Measurements from ENCODE around the gene HOXD9.

- TF ChIP-seq POLR2AphosphoS5 (IDR thresholded peaks at IDR 0.05) (no peak), EP300 (IDR thresholded peaks at IDR 0.05) (no peak), POLR2A (IDR thresholded peaks at IDR 0.05) (no peak)
- TF ChIP-seq, protein P1, sequence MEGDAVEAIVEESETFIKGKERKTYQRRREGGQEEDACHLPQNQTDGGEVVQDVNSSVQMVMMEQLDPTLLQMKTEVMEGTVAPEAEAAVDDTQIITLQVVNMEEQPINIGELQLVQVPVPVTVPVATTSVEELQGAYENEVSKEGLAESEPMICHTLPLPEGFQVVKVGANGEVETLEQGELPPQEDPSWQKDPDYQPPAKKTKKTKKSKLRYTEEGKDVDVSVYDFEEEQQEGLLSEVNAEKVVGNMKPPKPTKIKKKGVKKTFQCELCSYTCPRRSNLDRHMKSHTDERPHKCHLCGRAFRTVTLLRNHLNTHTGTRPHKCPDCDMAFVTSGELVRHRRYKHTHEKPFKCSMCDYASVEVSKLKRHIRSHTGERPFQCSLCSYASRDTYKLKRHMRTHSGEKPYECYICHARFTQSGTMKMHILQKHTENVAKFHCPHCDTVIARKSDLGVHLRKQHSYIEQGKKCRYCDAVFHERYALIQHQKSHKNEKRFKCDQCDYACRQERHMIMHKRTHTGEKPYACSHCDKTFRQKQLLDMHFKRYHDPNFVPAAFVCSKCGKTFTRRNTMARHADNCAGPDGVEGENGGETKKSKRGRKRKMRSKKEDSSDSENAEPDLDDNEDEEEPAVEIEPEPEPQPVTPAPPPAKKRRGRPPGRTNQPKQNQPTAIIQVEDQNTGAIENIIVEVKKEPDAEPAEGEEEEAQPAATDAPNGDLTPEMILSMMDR (IDR thresholded peaks at IDR 0.05) = no peak
These were observed 16.0 kb downstream of the HOXD9 start for GRCh38 chr2:176138526-176138922.
